WTC11 (cell line): Measurements from ENCODE around the gene RPS27. TPM values are rescaled to one million over a fixed set of nuclear protein-coding genes. Genes with fewer than 3 reads are reported as not detected.

Experiments
- ATAC-seq: fragments of 200-7000 bp; cut with Tn5 transposase; 2 replicates; pipeline ENCODE4 v1.10.0; 2021; ENCODE audit warnings: mild to moderate bottlenecking, moderate library complexity
- CTCF ChIA-PET: fragments of 300-600 bp; sonication (Branson Sonifier 250); formaldehyde crosslinking; loops from one replicate; lab custom pipeline; 2021; ENCODE audit warnings: antibody characterized with exemption; lab: Charles Lee
- POLR2A ChIA-PET: fragments of 350-600 bp; sonication (Branson Sonifier 250); formaldehyde crosslinking; loops from one replicate; lab custom pipeline; 2021; ENCODE audit warnings: antibody characterized with exemption; lab: Charles Lee
- DNase-seq: peaks from one replicate; pipeline ENCODE4 v3.0.0; 2021; ENCODE audit warnings: low spot score
- H3K27ac Mint-ChIP-seq: 2 replicates; pipeline ENCODE4 v1.8.0; 2021; ENCODE audit warnings: mixed read lengths
- H3K27me3 Mint-ChIP-seq: 2 replicates; pipeline ENCODE4 v1.8.0; 2021; ENCODE audit warnings: low read depth, mild to moderate bottlenecking, moderate library complexity, mixed read lengths
- H3K36me3 Mint-ChIP-seq: 2 replicates; pipeline ENCODE4 v1.8.0; 2021; ENCODE audit warnings: mixed read lengths
- H3K4me1 Mint-ChIP-seq: 2 replicates; pipeline ENCODE4 v1.8.0; 2022; ENCODE audit warnings: mixed read lengths
- H3K4me3 Mint-ChIP-seq: 2 replicates; pipeline ENCODE4 v1.8.0; 2021; ENCODE audit warnings: mild to moderate bottlenecking, moderate library complexity, mixed read lengths
- H3K9me3 Mint-ChIP-seq: 2 replicates; pipeline ENCODE4 v1.8.0; 2021; ENCODE audit warnings: mixed read lengths
- IRF2 ChIP-seq: sonication (generic); formaldehyde crosslinking; IDR thresholded peaks from 2 replicates; pipeline ENCODE4 v1.8.0; 2022; ENCODE audit warnings: low read depth, missing genetic modification reagents, borderline replicate concordance
- SOX15 ChIP-seq: fragments of 250-450 bp; sonication (Bioruptor Pico); IDR thresholded peaks from 2 replicates; pipeline ENCODE4 v1.9.0; 2021; ENCODE audit warnings: mild to moderate bottlenecking
- TEAD1 ChIP-seq: sonication (generic); formaldehyde crosslinking; IDR thresholded peaks from 2 replicates; pipeline ENCODE4 v1.8.0; 2022; ENCODE audit warnings: mild to moderate bottlenecking, missing genetic modification reagents
- ZBTB21 ChIP-seq: sonication (generic); formaldehyde crosslinking; IDR thresholded peaks from 2 replicates; pipeline ENCODE4 v1.8.1; 2023; ENCODE audit warnings: mild to moderate bottlenecking, missing genetic modification reagents, borderline replicate concordance
- ZNF416 ChIP-seq: fragments of 250-450 bp; sonication (Bioruptor Pico); IDR thresholded peaks from 2 replicates; pipeline ENCODE4 v1.9.0; 2021; ENCODE audit warnings: mild to moderate bottlenecking, inconsistent platforms
- total RNA-seq: library from RNA; stranded (reverse); gene quantifications from 3 replicates; pipeline ENCODE4 v1.2.3, GENCODE V29; 2021
- TF ChIP-seq, protein P1 (sequence below): sonication (generic); formaldehyde crosslinking; conservative IDR thresholded peaks from 2 replicates; pipeline ENCODE4 v1.8.1; 2023; ENCODE audit warnings: mild to moderate bottlenecking, low read depth, missing genetic modification reagents, moderate library complexity
- TF ChIP-seq, protein P2 (sequence below): sonication (generic); formaldehyde crosslinking; IDR thresholded peaks from 2 replicates; pipeline ENCODE4 v1.8.1; 2022; ENCODE audit warnings: mild to moderate bottlenecking, moderate library complexity, missing genetic modification reagents
- TF ChIP-seq, protein P3 (sequence below): sonication (generic); formaldehyde crosslinking; IDR thresholded peaks from 2 replicates; pipeline ENCODE4 v1.8.0; 2022; ENCODE audit warnings: mild to moderate bottlenecking, missing genetic modification reagents
- TF ChIP-seq, protein P4 (sequence below): sonication (generic); formaldehyde crosslinking; IDR thresholded peaks from 2 replicates; pipeline ENCODE4 v1.8.1; 2023; ENCODE audit warnings: mild to moderate bottlenecking, missing genetic modification reagents, moderate library complexity
- TF ChIP-seq, protein P5 (sequence below): sonication (generic); formaldehyde crosslinking; IDR thresholded peaks from 2 replicates; pipeline ENCODE4 v1.8.0; 2022; ENCODE audit warnings: mild to moderate bottlenecking, missing genetic modification reagents
- TF ChIP-seq, protein P6 (sequence below): fragments of 250-450 bp; sonication (Bioruptor Pico); IDR thresholded peaks from 2 replicates; pipeline ENCODE4 v1.9.0; 2021; ENCODE audit warnings: mild to moderate bottlenecking
- TF ChIP-seq, protein P7 (sequence below): fragments of 250-450 bp; sonication (Bioruptor Pico); IDR thresholded peaks from 2 replicates; pipeline ENCODE4 v1.9.0; 2021; ENCODE audit warnings: mild to moderate bottlenecking
- TF ChIP-seq, protein P8 (sequence below): sonication (generic); formaldehyde crosslinking; IDR thresholded peaks from 2 replicates; pipeline ENCODE4 v1.8.0; 2023; ENCODE audit warnings: missing genetic modification reagents, mild to moderate bottlenecking, borderline replicate concordance
- TF ChIP-seq, protein P9 (sequence below): sonication (generic); formaldehyde crosslinking; IDR thresholded peaks from 2 replicates; pipeline ENCODE4 v1.8.1; 2023; ENCODE audit warnings: mild to moderate bottlenecking, missing genetic modification reagents
- TF ChIP-seq, protein P10 (sequence below): sonication (generic); formaldehyde crosslinking; IDR thresholded peaks from 2 replicates; pipeline ENCODE4 v1.8.1; 2023; ENCODE audit warnings: mild to moderate bottlenecking, missing genetic modification reagents, borderline replicate concordance

The RPS27 gene
- total RNA-seq, 1 experiment from 2014 or later: 2,141 TPM

DNA sequence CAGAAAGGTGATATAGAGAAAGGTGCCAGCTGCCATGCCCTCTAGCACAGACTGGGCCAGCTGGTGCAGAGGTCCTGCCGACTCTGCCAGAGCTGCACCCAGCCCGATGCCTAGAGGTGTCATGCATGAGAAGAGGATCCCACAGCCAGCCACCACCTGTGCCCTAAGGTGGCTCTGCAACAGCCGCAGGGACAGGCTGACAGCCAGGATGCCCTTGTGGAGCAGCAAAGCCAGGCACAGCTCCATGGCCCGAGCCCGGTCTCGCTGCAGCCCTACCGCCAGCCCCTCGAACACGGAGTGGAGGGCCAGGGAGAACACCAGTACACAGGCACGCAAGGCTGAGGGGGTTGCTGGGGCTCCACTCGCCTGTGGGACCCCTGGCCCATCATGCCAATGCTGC lies 30.4 kb upstream of the RPS27 start (continued):
- TF ChIP-seq, protein P1, sequence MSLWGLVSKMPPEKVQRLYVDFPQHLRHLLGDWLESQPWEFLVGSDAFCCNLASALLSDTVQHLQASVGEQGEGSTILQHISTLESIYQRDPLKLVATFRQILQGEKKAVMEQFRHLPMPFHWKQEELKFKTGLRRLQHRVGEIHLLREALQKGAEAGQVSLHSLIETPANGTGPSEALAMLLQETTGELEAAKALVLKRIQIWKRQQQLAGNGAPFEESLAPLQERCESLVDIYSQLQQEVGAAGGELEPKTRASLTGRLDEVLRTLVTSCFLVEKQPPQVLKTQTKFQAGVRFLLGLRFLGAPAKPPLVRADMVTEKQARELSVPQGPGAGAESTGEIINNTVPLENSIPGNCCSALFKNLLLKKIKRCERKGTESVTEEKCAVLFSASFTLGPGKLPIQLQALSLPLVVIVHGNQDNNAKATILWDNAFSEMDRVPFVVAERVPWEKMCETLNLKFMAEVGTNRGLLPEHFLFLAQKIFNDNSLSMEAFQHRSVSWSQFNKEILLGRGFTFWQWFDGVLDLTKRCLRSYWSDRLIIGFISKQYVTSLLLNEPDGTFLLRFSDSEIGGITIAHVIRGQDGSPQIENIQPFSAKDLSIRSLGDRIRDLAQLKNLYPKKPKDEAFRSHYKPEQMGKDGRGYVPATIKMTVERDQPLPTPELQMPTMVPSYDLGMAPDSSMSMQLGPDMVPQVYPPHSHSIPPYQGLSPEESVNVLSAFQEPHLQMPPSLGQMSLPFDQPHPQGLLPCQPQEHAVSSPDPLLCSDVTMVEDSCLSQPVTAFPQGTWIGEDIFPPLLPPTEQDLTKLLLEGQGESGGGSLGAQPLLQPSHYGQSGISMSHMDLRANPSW (CRISPR knock-in tag): no peak
- TF ChIP-seq, protein P2, sequence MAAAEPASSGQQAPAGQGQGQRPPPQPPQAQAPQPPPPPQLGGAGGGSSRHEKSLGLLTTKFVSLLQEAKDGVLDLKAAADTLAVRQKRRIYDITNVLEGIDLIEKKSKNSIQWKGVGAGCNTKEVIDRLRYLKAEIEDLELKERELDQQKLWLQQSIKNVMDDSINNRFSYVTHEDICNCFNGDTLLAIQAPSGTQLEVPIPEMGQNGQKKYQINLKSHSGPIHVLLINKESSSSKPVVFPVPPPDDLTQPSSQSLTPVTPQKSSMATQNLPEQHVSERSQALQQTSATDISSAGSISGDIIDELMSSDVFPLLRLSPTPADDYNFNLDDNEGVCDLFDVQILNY (CRISPR knock-in tag): no peak
- TF ChIP-seq, protein P3, sequence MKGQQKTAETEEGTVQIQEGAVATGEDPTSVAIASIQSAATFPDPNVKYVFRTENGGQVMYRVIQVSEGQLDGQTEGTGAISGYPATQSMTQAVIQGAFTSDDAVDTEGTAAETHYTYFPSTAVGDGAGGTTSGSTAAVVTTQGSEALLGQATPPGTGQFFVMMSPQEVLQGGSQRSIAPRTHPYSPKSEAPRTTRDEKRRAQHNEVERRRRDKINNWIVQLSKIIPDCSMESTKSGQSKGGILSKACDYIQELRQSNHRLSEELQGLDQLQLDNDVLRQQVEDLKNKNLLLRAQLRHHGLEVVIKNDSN (CRISPR knock-in tag): no peak
- TF ChIP-seq, protein P4, sequence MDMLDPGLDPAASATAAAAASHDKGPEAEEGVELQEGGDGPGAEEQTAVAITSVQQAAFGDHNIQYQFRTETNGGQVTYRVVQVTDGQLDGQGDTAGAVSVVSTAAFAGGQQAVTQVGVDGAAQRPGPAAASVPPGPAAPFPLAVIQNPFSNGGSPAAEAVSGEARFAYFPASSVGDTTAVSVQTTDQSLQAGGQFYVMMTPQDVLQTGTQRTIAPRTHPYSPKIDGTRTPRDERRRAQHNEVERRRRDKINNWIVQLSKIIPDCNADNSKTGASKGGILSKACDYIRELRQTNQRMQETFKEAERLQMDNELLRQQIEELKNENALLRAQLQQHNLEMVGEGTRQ: no peak
- TF ChIP-seq TEAD1 (CRISPR knock-in tag): no peak
- TF ChIP-seq SOX15: no peak

DNA sequence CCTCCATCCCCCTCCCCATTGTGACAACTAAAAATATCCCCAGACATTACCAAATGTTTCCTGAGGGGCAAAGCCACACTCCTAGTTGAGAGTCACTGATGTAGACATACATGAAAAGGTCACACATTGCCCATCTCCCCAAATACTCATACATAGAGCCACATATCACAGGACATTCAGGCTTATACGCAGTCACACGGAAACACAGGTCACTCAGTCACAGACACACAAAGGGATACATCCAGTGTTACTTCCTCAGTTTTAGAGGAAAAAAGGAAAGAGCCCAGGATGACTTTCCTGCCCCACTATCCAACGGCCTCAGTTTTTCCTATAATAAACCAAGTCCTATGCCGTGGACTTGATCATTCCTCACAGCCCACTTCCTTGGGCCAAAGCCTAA lies 29.1 kb upstream of the RPS27 start:
- peaks cover 34% of the 10 kb centered on the region for H3K36me3 Mint-ChIP-seq
- H3K4me3 Mint-ChIP-seq: peak overlapping the region; percentile 92
- ChIA-PET CTCF (interaction anchor here (3.0 kb wide), 1 partner anchor 15 kb away, joined by 27 read pairs; the partner anchor contains the start of gene DENND4B), POLR2A (interaction anchor here (2.0 kb wide), 1 partner anchor 186 kb away, joined by 5 read pairs; the partner anchor contains the start of gene SLC27A3)
- H3K27ac Mint-ChIP-seq: peak overlapping the region; percentile 100
- H3K9me3 Mint-ChIP-seq: peaks cover 5% of the 10 kb centered on the region
- H3K27me3 Mint-ChIP-seq: no peaks in the 10 kb centered on the region
- no peak for ATAC-seq
- DNase-seq: no peak
- peaks cover 59% of the 10 kb centered on the region for H3K4me1 Mint-ChIP-seq
- TF ChIP-seq, protein P5, sequence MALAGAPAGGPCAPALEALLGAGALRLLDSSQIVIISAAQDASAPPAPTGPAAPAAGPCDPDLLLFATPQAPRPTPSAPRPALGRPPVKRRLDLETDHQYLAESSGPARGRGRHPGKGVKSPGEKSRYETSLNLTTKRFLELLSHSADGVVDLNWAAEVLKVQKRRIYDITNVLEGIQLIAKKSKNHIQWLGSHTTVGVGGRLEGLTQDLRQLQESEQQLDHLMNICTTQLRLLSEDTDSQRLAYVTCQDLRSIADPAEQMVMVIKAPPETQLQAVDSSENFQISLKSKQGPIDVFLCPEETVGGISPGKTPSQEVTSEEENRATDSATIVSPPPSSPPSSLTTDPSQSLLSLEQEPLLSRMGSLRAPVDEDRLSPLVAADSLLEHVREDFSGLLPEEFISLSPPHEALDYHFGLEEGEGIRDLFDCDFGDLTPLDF (CRISPR knock-in tag): no peak
- TF ChIP-seq ZNF416 (CRISPR knock-in tag) (no peak), ZBTB21 (CRISPR knock-in tag) (no peak), IRF2 (CRISPR knock-in tag) (no peak)
- TF ChIP-seq, protein P6, sequence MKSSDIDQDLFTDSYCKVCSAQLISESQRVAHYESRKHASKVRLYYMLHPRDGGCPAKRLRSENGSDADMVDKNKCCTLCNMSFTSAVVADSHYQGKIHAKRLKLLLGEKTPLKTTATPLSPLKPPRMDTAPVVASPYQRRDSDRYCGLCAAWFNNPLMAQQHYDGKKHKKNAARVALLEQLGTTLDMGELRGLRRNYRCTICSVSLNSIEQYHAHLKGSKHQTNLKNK (CRISPR knock-in tag): no peak
- TF ChIP-seq, protein P7, sequence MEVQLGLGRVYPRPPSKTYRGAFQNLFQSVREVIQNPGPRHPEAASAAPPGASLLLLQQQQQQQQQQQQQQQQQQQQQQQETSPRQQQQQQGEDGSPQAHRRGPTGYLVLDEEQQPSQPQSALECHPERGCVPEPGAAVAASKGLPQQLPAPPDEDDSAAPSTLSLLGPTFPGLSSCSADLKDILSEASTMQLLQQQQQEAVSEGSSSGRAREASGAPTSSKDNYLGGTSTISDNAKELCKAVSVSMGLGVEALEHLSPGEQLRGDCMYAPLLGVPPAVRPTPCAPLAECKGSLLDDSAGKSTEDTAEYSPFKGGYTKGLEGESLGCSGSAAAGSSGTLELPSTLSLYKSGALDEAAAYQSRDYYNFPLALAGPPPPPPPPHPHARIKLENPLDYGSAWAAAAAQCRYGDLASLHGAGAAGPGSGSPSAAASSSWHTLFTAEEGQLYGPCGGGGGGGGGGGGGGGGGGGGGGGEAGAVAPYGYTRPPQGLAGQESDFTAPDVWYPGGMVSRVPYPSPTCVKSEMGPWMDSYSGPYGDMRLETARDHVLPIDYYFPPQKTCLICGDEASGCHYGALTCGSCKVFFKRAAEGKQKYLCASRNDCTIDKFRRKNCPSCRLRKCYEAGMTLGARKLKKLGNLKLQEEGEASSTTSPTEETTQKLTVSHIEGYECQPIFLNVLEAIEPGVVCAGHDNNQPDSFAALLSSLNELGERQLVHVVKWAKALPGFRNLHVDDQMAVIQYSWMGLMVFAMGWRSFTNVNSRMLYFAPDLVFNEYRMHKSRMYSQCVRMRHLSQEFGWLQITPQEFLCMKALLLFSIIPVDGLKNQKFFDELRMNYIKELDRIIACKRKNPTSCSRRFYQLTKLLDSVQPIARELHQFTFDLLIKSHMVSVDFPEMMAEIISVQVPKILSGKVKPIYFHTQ (CRISPR knock-in tag): no peak
- TF ChIP-seq, protein P8, sequence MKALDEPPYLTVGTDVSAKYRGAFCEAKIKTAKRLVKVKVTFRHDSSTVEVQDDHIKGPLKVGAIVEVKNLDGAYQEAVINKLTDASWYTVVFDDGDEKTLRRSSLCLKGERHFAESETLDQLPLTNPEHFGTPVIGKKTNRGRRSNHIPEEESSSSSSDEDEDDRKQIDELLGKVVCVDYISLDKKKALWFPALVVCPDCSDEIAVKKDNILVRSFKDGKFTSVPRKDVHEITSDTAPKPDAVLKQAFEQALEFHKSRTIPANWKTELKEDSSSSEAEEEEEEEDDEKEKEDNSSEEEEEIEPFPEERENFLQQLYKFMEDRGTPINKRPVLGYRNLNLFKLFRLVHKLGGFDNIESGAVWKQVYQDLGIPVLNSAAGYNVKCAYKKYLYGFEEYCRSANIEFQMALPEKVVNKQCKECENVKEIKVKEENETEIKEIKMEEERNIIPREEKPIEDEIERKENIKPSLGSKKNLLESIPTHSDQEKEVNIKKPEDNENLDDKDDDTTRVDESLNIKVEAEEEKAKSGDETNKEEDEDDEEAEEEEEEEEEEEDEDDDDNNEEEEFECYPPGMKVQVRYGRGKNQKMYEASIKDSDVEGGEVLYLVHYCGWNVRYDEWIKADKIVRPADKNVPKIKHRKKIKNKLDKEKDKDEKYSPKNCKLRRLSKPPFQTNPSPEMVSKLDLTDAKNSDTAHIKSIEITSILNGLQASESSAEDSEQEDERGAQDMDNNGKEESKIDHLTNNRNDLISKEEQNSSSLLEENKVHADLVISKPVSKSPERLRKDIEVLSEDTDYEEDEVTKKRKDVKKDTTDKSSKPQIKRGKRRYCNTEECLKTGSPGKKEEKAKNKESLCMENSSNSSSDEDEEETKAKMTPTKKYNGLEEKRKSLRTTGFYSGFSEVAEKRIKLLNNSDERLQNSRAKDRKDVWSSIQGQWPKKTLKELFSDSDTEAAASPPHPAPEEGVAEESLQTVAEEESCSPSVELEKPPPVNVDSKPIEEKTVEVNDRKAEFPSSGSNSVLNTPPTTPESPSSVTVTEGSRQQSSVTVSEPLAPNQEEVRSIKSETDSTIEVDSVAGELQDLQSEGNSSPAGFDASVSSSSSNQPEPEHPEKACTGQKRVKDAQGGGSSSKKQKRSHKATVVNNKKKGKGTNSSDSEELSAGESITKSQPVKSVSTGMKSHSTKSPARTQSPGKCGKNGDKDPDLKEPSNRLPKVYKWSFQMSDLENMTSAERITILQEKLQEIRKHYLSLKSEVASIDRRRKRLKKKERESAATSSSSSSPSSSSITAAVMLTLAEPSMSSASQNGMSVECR: no peak
- TF ChIP-seq, protein P9, sequence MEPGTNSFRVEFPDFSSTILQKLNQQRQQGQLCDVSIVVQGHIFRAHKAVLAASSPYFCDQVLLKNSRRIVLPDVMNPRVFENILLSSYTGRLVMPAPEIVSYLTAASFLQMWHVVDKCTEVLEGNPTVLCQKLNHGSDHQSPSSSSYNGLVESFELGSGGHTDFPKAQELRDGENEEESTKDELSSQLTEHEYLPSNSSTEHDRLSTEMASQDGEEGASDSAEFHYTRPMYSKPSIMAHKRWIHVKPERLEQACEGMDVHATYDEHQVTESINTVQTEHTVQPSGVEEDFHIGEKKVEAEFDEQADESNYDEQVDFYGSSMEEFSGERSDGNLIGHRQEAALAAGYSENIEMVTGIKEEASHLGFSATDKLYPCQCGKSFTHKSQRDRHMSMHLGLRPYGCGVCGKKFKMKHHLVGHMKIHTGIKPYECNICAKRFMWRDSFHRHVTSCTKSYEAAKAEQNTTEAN (CRISPR knock-in tag): no peak
- TF ChIP-seq, protein P10, sequence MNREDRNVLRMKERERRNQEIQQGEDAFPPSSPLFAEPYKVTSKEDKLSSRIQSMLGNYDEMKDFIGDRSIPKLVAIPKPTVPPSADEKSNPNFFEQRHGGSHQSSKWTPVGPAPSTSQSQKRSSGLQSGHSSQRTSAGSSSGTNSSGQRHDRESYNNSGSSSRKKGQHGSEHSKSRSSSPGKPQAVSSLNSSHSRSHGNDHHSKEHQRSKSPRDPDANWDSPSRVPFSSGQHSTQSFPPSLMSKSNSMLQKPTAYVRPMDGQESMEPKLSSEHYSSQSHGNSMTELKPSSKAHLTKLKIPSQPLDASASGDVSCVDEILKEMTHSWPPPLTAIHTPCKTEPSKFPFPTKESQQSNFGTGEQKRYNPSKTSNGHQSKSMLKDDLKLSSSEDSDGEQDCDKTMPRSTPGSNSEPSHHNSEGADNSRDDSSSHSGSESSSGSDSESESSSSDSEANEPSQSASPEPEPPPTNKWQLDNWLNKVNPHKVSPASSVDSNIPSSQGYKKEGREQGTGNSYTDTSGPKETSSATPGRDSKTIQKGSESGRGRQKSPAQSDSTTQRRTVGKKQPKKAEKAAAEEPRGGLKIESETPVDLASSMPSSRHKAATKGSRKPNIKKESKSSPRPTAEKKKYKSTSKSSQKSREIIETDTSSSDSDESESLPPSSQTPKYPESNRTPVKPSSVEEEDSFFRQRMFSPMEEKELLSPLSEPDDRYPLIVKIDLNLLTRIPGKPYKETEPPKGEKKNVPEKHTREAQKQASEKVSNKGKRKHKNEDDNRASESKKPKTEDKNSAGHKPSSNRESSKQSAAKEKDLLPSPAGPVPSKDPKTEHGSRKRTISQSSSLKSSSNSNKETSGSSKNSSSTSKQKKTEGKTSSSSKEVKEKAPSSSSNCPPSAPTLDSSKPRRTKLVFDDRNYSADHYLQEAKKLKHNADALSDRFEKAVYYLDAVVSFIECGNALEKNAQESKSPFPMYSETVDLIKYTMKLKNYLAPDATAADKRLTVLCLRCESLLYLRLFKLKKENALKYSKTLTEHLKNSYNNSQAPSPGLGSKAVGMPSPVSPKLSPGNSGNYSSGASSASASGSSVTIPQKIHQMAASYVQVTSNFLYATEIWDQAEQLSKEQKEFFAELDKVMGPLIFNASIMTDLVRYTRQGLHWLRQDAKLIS (CRISPR knock-in tag): no peak
